ENCODE results near the gene CLCN7.

Gene CLCN7

DNA sequence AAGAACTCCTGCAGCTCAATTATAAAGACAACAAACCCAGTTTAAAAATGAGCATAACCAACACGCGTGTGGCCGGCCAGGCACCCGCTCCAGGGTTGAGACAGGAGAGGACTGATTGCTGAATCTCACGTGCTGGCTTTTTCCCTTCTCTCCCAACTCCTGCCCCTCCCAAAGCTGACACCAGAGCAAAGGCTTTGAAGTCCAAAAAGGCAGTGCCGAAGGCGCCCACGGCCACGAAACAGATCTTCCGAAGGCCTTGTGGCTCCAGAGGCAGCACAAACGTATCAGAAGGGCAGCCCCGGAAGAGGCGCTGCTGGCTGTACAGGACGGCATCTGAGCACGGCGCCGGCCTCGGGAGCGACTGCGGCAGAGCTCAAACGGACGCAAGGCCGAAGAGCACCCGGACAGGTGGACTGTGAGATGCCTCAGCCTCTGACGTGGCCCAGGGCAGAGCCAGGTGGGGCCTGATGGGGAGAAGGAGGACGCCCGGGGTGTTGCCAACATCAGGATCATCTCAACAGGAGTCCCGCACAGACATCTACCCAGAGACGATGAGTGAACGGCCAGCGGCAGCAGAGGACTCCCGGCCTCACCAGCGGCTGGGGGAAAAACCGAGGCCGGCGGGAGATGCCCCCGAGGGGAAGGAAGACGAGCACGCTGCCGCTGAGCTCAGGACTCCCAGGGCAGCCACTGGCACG, 10.5 kb downstream of the CLCN7 start:
- no peak for DNase-seq (ENCODE audit: low spot score)

DNA sequence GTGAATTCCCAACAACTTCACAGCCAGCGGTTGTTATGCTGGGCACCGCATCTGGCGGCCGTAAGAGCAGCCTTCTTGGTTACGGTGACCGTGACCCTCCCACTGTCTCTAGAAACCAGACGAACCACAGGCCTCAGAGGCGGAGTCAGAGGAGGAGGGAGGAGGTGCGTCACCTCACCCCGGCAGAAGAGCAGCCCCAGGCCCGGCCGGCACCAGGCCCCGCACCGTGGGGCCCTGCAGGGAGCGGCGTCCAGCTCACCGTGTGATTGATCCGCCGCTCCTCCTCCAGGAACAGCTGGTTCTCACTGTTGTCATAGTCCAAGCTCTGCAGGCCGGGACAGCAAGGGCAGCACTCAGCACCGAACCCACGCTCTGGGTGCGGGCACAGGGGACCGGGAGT, 13.7 kb downstream of the CLCN7 start:
- DNase-seq (ENCODE audit: low spot score) = no peak

DNA sequence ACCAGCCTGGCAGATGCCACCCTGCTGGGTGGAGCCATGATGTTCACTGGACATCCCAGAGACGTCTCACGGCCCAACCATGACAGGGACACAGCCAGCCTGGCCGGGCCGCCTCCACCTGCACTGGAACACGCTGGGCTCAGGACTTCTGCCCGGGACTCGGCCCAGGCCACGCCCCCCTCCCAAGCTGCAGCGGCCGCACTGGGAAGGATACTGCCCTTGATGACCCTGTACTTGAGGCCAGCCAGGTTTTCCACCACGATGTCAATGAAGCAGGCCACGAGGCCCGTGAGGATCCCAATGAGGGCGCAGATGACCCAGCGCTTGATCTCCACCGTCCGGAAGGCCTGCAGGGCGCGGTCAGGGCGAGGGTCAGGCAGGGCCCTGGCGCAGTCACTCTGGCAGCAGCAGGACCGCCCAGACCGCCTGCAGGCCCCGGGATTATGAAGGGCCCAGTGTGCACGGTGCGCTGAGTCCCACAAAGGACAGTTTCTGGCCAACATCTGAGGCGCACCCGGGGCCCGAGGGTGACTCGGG, 14.2 kb downstream of the CLCN7 start:
- no peak for DNase-seq (ENCODE audit: low spot score)

- no peak for DNase-seq (ENCODE audit: low spot score)
These were observed 14.9 kb downstream of the CLCN7 start for GRCh38 chr16:1459967-1460366.

DNA sequence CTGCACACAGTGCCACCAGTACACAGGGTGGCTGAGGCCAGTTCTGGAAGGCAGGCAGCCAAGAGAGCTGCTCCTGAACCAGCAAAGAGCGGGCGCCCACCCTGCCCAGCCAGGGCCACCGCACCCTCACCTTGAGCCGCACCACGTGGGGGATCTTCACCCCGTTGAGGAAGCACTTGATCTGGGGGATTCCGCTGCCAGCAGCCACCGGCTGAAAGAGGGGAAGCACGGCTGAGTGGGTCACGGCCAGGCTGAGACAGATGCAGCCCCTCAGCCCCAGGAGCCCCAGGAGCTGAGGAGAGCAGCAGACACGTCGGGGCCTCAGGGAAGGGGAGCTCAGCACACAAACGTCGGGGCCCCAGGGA, 15.9 kb downstream of the CLCN7 start:
- no peak for DNase-seq (ENCODE audit: low spot score)

- DNase-seq (ENCODE audit: low spot score) = no peak
These were observed 16.4 kb downstream of the CLCN7 start for GRCh38 chr16:1458336-1458976.

GRCh38 chr16:1457489-1458245, 17.2 kb downstream of the CLCN7 start:
- no peak for DNase-seq (ENCODE audit: low spot score)

DNA sequence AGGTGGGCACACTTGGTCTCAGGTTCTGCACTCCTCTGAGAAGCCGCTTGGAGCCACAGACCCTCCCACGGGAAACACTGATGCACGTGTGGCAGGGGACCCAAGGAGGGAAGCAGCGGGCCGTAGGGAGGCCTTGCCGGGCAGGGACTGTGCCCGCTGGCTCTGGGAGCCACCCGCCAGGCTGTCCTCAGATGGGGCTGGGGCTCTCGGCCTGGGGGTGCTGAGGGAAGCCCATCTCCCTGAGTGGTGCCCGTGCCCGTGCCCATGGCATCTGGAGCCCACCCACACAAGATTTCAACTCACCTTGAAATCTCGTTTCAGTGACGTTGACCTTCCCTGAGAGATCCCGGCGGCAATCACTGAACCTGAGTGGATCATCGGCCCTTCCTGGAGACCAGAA, 17.9 kb downstream of the CLCN7 start:
- DNase-seq (ENCODE audit: low spot score) = no peak

DNA sequence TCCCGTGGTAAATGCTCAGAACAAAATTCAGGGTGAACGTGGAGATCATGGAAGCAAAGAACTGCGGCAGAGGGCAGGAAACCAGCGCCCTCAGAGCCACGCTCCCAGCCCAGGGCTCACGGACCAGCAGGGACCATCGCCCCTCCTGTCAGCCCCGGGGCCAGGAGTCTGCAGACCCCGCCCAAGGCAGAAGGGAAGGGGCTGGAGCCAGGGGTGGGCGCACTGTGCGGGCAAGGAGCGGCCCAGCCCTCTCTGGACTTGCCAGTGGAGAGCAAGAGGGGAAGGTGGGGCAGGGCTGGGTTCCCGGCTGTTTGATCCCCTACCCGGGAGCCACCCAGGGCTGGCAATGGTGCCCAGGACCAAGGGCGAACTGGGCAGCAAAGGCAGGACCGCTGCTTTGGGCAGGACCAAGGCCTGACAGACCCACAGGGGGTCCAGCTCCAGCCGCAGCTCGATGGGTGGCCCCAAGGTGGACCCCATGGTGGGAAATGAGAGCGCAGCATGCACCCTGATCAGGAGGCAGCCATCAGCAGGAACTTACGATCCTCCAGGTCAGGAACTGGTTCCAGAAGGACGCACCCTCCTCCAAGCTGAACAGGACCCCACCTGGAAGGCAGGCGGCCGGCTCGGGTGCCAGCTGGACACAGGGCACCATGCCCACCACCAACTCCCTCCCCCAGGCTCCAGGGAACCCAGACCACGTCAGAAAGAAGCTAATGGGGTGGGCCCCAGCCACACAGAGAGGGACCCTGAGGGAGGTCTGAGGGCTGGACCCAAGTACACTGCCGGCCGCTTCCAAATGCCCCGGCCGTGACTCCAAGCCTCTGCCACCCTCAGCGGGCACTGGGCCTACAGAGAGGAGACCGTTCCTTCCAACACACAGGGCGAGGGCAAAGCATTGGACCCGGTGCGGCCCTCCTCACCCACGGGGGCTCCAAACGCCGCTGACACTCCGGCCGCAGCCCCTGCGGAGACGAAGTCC, 19.3 kb downstream of the CLCN7 start:
- no peak for DNase-seq (ENCODE audit: low spot score)

DNA sequence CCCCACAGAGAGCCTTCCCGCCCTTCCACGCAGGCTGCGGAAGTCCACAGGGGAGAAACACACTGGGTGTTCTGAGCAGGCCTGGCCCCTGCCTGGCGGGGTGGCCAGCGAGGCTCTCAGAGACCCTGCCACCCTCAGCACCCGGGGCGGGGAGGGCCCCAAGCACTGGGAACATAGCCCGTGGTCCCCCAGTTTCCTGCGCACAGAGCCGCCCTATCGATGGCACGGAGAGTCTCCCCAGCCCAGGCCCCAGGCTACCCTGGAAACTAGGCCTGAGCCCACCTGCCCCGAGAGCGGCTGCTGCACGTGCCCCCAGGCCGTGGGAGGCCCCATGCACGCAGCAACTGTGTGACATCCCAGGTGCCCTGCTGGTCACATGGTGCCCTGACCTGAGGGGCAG, 20.3 kb downstream of the CLCN7 start:
- DNase-seq (ENCODE audit: low spot score) = no peak

DNA sequence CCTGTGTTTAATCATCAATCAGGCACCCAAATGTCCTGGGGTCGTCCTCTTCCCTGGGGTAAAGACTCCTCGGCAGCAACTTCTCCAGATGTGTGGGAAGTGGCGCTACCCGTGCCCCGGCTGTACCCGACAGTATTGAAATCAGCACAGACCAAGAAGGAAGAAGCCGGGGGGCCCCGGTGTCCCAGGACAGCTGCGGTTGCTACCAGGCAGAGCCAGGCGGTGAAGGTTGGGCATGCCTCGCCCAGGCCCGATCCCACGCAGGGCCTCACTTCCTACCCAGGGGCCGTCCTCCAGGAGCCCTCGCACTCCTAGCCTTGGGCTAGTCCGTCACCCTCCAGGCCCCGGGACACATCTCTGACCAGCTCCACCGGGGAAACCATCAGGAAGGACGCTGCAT, 21.5 kb downstream of the CLCN7 start:
- no peak for DNase-seq (ENCODE audit: low spot score)

DNA sequence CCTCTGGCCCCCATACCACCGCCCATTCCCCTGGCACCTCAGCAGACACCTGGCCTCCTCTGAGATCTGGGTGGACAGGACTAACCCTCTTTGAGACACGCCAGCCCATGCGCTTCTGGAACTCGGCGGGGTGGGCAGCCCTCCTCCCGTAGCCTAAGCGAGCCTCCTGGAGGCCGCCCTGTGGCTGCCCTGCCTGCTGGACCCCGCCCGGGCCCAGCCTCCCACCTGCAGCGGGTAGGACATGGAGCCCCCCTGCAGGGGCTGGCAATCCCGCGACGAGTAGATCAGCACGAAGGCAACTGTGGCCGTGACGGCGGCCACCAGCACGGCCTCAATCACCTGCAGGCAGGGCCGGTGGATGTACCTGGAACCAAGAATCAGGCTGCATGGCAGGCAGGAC, 22.3 kb downstream of the CLCN7 start:
- no peak for DNase-seq (ENCODE audit: low spot score)

DNA sequence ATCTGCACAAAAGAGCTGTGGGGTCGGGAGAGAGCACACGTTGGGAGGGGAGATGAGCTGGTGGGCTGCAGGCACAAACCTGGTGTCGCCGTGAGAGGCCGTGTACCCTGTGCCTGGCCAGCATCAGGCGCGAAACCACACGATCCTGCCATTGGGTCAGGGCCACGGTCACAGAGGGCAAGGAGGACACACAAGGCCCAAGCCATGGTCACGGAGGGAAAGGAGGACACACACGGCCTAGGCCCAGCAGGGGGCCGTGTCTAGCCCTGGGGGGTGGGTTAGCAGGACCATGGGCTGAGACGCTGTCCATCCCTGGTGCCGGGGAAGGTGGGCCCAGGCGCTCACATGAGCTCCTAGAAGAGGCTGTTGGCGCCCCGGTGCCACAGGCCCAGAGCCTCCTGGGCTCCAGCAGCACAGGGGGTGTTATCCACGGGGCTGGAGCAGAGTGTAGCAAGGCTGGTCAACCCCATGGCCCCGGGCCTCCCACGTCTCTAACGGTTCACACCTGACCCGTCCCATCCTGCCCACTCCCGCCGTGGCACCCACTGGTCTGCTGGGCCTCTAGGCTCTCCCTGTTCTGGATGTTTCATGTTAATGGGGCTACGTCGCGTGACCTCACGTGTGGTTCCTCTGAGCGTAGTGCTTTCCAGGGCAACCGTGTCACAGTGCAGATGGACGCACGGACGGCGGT, 23.0 kb downstream of the CLCN7 start:
- no peak for DNase-seq (ENCODE audit: low spot score)

DNA sequence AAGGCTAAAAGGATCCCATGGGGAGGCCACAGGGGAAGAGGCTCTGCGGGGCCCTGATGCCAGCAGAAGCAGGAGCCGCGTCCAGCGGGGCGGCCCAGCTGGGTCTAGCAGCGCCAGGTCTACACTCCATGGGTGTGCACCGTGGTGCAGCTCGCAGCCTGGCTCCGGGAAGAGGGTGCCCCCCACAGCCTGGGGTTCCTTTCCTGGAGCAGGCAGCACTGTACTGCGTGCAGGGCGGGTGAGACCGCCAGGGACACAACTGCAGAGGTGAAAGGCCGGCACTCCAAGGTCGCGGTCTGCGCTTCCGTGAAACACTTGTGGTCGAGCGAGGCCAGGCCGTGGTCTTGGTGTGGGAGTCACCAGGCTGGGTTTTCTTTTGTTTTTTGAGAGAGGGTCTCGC, 24.0 kb downstream of the CLCN7 start:
- DNase-seq (ENCODE audit: low spot score) = no peak

DNA sequence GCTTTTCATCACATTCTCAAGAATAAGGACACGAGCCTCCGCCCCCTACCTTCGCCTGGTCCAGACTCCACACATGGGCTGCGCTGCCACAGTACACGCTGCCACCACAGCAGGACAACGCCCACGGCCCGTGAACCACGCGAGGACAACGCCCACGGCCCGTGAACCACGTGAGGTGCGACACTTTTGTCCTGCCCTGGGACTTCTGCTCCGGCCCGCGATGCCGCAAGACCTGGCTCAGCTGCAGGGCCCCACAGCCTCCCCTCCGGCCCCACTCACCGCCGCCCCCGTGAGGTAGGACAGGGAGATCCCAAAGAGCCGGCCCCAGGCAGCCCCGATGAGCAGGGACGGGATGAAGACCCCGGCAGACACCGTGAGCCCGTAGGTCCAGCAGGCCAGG, 24.6 kb downstream of the CLCN7 start:
- no peak for DNase-seq (ENCODE audit: low spot score)

DNA sequence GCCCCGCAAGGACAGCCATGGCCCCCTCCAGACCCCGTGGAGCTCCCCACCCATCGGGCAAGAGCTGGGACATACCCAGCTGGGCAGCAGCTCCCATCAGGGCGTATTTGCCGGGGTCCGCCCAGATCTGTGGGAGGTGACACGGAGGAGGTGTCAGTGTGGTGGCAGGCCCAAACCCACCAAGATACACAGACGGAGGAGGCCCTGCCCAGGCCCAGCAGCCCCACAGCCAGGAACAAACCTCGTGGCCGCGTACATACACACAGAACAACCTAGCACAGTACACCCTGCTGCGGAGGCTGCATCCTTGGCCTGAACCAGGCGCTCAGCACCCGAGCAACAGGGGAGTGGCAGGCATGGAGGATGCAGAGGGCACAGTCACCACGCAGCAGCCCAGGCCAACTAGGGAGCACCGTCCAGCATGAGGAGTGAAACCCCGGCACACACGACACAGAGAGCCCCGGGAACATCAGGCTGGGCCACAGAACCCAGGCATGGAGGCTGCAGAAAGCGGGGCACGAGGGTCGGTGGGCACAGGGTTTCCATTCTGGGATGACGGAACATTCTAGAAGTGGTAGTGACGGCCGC, 25.5 kb downstream of the CLCN7 start:
- no peak for DNase-seq (ENCODE audit: low spot score)

- DNase-seq (ENCODE audit: low spot score) = no peak
These were observed 26.2 kb downstream of the CLCN7 start for GRCh38 chr16:1448536-1449116.

GRCh38 chr16:1447965-1448364, 26.9 kb downstream of the CLCN7 start:
- DNase-seq (ENCODE audit: low spot score) = no peak

DNA sequence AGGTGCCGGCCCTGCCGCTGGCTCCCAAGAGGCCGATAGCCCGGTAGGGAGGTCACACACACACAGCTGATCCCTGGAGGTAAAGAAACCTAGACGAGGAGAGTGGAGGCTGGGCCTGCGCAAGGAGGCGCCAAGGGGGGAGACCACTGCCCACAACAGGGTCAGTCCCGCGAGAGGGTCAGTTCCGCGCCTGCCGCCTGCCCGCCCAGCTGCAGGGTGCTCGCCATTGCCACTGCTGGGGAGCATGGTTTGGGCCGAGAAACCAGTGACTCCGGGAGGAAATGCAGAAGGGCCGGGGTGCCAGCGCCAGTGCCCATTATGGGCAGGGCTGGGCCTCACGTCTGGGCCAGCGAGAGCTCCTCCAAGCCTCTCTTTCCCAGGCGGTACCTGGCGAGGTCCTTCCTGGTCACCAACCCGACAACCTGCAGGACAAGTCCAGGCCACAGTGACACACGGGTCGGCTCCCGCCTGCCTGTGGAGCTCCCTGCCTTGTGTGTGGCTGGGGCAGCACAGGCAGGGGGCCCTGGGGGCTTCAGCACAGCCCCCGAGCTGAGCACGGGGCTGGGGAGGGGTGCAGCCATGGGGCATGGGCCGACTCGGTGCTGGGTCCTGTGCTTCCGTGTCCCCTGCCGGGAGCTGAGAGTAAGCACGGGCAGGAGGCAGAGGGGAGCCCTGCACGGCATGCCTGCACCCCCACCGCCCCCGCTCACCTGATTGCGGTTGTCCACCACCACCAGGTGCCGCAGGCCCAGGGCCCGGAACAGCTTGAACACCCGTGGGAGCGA, 28.3 kb downstream of the CLCN7 start:
- DNase-seq (ENCODE audit: low spot score) = no peak
